Fibroblast of villous mesenchyme (primary cell): ENCODE results near the gene LRRC8D. TPM values are rescaled to one million over a fixed set of nuclear protein-coding genes. Genes with fewer than 3 reads are reported as not detected.
"Not testable (repeated sequence)": the region's sequence is repeated elsewhere in the genome, so short reads cannot be mapped to it uniquely, and the experiment has no call there.

Source experiments
- DNase-seq: peaks from one replicate; pipeline ENCODE4 v3.0.0-alpha.2; 2010; ENCODE audit warnings: low read depth
- H3K4me3 ChIP-seq: 2 replicates; pipeline ENCODE4 v1.5.1; 2011; ENCODE audit warnings: low read depth, mild to moderate bottlenecking, low read length
- total RNA-seq: library from RNA; depleted of rRNA; stranded (reverse); fragments of >200 nt; gene quantifications from 2 replicates; pipeline ENCODE4 v1.2.3, GENCODE V29; 2012
- TF ChIP-seq, protein P1 (sequence below): IDR thresholded peaks from 2 replicates; pipeline ENCODE4 v1.5.1; 2012; ENCODE audit warnings: low read depth, mild to moderate bottlenecking, low read length; ENCODE audit not compliant: insufficient read depth

Gene LRRC8D
- total RNA-seq, 1 donor = 58.7 TPM

DNA sequence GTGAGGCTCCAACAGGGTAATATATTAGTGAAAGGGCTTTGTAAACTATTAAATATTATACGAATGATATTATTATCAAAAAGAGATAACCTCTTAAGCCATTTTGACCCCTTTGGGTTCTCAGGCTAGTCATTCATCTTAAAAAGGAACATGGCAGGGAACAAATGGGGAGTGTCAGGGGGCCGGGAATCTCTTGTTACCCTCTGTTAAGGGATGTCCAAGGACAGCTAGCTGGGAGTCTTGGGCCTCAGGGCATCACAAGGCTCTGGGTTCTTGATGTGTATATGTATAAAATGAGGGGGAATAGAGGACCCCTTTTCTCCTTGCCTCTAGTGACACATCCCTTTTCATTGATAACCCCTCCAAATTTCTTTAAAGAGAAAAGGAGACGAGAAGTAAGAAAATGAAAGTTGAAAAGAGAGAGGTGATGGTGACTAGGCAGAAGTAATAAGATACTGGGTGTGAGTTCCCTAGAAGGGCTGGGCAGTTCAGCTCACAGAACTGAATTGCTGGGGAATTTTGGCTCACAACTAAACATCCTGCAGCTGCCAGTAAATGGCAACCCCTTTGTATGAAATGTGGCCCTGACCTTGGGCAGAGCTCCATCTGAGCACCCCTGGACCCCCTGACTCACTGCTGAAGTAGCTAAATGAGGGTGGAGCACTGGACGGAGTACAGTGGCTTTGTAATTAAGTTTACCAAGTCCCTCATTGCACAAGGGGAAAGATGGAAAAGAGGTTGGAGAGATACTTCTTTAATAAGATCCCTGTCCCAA, 154.1 kb downstream of the LRRC8D start:
- H3K4me3 ChIP-seq = no peak overlapping the region
- TF ChIP-seq, protein P1, sequence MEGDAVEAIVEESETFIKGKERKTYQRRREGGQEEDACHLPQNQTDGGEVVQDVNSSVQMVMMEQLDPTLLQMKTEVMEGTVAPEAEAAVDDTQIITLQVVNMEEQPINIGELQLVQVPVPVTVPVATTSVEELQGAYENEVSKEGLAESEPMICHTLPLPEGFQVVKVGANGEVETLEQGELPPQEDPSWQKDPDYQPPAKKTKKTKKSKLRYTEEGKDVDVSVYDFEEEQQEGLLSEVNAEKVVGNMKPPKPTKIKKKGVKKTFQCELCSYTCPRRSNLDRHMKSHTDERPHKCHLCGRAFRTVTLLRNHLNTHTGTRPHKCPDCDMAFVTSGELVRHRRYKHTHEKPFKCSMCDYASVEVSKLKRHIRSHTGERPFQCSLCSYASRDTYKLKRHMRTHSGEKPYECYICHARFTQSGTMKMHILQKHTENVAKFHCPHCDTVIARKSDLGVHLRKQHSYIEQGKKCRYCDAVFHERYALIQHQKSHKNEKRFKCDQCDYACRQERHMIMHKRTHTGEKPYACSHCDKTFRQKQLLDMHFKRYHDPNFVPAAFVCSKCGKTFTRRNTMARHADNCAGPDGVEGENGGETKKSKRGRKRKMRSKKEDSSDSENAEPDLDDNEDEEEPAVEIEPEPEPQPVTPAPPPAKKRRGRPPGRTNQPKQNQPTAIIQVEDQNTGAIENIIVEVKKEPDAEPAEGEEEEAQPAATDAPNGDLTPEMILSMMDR = no peak
- peak; percentile 64 for DNase-seq

DNA sequence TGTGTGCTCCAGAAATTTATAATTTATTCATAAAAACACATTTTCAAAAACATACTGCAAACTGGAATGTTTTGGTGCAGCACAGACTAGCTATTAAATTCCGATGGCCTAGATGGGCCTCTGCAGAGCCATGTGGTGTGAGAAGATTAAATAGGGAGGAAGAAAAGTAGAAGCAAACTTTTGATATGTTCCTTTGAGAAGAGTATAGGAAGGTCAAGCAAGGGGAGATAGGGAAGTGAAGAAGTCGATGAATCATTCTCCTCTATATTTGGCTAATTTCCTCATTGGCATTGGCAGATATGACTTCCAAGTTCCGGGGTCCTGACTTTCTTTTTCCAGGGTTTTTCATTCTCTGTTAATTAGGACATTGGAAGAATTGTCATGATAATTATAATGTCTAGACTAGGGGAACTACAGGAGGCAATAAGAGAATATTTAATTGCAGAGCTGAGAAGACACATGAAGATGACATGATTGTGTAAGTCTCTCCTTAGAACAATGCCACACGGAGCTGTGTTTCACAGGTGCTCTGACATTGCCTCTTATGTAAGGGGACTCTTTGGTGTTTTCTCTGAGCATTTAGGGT, 154.8 kb downstream of the LRRC8D start:
- no peak for DNase-seq
- H3K4me3 ChIP-seq = no peak overlapping the region
- TF ChIP-seq, protein P1 = no peak

DNA sequence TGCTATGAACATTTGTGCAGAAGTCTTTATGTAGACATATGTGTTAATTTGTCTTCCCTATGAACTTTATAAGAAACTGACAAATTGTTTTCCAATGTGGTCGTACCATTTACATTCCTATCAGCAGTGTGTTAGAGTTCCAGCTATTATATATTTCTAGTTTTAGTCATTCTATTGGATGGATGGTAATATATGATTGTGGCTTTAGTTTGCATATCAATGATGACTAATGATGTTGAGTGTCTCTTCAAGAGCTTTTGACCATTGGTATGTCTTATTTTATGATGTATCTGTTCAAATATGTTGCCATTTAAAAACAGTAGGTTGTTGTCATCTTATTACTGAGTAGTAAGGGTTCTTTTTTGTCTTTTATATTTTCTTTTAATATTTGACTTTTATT, 157.9 kb downstream of the LRRC8D start:
- TF ChIP-seq, protein P1 = no peak
- DNase-seq = peak; percentile 20

DNA sequence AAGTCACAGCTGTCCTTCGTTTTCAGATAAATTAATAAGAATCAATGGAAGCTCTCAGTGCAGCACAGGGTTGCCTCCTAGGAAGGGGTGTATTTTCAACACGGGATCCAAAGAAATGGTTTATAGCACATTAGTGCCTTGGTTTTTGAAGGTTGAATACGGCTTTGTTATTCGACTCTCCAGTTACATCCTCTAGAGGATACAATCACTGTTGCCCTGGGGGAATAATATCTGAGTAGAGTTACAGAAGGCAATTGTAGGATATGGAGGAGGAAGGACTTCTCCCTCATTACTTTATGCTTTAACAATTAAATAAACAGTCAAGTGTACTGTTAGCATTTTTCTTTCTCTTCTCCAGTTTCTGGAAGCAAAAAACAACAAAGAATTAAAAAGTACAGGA, 159.8 kb downstream of the LRRC8D start:
- DNase-seq = peak; percentile 18
- no peak overlapping the region for H3K4me3 ChIP-seq
- TF ChIP-seq, protein P1 = no peak

More for the DNA sequence above, 157.9 kb downstream of the LRRC8D start:
- H3K4me3 ChIP-seq = no peak overlapping the region

DNA sequence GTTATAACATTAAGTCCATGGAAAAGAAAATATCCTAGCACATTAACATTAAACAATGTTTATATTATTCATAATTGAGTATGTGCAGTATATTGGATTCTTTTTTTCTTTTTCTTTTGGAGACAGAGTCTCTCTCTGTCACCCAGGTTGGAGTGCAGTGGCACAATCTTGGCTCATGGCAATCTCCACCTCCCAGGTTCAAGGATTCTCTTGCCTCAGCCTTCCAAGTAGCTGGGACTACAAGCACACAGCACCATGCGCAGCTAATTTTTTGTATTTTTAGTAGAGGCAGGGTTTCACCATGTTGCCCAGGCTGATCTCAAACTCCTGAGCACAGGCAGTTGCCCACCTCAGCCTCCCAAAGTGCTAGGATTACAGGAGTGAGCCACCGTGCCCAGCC, 162.0 kb downstream of the LRRC8D start:
- H3K4me3 ChIP-seq, DNase-seq: not testable (repeated sequence)

DNA sequence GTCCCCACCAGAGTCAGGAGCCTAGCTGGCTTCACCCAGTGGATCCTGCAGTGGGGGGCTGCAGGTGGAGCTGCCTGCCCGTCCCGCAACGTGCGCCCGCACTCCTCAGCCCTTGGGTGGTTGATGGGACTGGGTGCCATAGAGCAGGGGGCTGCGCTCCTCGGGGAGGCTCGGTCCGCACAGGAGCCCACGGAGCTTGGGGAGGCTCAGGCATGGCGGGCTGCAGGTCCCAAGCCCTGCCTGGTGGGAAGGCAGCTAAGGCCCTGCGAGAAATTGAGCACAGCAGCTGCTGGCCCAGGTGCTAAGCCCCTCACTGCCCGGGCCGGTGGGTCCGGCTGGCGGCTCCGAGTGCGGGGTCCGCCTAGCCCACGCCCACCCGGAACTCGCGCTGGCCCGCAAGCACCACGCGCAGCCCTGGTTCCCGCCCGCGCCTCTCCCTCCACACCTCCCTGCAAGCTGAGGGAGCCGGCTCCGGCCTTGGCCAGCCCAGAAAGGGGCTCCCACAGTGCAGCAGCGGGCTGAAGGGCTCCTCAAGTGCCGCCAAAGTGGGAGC, 163.8 kb downstream of the LRRC8D start:
- DNase-seq, H3K4me3 ChIP-seq: not testable (repeated sequence)

DNA sequence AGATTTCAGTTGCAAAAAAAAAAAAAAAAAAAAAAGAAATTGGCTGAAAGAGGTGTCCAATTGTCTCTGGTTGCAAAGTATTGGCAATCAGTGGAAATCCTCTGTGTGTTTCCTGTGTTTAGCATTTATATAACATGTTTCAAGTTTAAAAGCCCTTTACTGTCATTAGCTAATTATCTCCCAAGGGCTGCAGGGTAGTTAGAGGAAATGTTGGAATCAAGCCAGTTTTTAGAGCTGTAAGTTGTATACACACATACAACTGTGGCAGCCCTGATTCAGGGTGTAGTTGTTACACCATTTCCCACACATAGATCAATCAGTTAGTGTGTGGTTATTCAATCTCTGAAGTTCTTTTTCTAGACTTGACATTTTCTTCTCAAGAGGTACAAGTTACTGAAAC, 165.2 kb downstream of the LRRC8D start:
- TF ChIP-seq, protein P1 = no peak
- DNase-seq = no peak
- H3K4me3 ChIP-seq = no peak overlapping the region

Other genes starting within 250 kb of the LRRC8D start
- 9.3 and 10.8 TPM in 2 replicates for gene LRRC8C, start 187.9 kb upstream of the LRRC8D start, total RNA-seq
- gene ZNF326, start 174.1 kb downstream of the LRRC8D start, total RNA-seq = 9.3 and 12.1 TPM in 2 replicates